GM23248 (cell line): ENCODE results near the gene GFPT1.

Experiments used
- EZH2 ChIP-seq: fragments of 200-600 bp; sonication (generic); IDR thresholded peaks from 2 replicates; pipeline ENCODE4 v1.6.1; 2018; ENCODE audit warnings: antibody characterized with exemption, mild to moderate bottlenecking; ENCODE audit not compliant: insufficient read depth, poor library complexity, severe bottlenecking
- EZH2phosphoT487 ChIP-seq: fragments of 200-600 bp; sonication (generic); IDR thresholded peaks from 2 replicates; pipeline ENCODE4 v1.6.1; 2018; ENCODE audit warnings: antibody characterized with exemption, moderate library complexity, mild to moderate bottlenecking, low read depth; ENCODE audit not compliant: insufficient read depth

DNA sequence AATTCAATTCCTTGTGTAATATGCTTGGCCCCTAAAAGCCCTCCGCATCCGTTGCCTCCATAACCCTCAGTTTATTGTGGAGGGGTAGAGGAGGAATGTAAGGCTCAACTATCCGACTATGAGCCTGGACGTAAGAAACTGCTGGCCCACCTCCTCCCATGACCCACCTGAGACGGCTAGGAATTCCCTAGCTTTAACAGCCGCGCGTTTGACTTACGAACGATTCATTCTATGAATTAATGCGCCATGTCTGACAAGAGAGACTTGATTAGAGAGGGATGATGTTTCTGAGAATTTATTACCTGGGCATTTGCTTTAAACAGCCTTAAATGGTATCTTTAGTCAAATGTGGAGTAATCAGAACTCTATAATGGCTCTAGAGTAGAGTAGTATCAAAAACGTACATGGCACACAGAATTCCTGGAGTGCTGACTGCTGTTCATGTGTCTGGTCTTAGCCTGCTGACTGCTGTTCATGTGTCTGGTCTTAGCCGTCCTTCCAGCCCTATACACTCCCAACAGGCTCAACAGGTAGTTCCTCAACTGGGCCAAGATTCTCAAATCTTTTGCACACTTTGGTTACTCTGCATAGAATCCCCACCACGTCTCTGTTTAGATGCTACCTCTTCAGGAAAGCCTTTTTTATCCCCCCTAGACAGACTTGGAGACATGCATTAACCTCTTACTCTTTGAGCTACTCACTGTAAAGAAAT lies 899 bp upstream of the GFPT1 start:
- TF ChIP-seq EZH2 (no peak), EZH2phosphoT487 (no peak)
